Measurements from ENCODE around the gene SOAT2.

DNA sequence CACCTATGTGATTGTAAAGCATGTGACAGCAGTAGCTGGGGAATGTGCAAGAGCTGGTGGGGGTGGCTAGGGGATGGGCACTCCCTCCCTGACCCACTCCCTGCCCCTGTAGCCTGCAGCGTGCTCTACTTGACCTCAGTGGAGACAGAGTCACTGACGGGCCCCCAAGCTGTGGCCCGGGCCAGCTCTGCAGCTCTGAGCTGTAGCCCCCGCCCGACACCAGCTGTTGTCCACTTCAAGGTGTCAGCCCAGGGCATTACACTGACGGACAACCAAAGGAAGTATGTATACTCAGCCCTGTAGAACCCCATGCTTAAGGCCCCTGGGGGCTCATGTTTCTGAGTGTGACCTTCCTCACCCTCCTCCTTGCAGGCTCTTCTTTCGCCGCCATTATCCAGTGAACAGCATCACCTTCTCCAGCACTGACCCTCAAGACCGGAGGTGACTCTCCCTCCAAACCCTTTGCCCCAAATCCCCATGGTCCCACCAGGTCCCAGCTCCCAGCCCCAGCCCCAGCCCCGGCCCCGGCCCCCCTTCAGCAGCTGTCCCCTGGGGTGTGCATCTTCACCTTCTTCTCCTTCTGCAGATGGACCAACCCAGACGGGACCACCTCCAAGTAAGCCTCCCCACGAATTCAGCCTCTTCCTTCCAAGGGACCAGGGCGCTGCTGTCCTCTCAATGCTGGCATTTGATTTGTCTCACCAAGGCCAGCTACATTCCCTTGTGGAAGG, 40.1 kb upstream of the SOAT2 start:
- TF ChIP-seq, protein P1, sequence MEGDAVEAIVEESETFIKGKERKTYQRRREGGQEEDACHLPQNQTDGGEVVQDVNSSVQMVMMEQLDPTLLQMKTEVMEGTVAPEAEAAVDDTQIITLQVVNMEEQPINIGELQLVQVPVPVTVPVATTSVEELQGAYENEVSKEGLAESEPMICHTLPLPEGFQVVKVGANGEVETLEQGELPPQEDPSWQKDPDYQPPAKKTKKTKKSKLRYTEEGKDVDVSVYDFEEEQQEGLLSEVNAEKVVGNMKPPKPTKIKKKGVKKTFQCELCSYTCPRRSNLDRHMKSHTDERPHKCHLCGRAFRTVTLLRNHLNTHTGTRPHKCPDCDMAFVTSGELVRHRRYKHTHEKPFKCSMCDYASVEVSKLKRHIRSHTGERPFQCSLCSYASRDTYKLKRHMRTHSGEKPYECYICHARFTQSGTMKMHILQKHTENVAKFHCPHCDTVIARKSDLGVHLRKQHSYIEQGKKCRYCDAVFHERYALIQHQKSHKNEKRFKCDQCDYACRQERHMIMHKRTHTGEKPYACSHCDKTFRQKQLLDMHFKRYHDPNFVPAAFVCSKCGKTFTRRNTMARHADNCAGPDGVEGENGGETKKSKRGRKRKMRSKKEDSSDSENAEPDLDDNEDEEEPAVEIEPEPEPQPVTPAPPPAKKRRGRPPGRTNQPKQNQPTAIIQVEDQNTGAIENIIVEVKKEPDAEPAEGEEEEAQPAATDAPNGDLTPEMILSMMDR (IDR thresholded peaks at IDR 0.05): no peak
- no peak for TF ChIP-seq POLR2A (IDR thresholded peaks at IDR 0.05)
